Psoas muscle (tissue), 8 donors: ENCODE data around the gene ITGA3. TPM values are rescaled to one million over a fixed set of nuclear protein-coding genes. Genes with fewer than 3 reads are reported as not detected.

Source experiments
- ATAC-seq, 4 donors: fragments of 200-7000 bp; cut with Tn5 transposase; one replicate each; pipeline ENCODE4 v1.9.1; 2020; ENCODE audit warnings: moderate library complexity in 3 of 4, mild to moderate bottlenecking in 2 of 4
- DNase-seq, 2 donors: peaks; one replicate each; pipeline ENCODE4 v3.0.0-alpha.2; 2020
- H3K27ac ChIP-seq: fragments of 200-600 bp; one replicate; pipeline ENCODE4 v1.8.0; 2022
- H3K27me3 ChIP-seq, 3 donors: fragments of 200-600 bp in 1 of 3; one replicate each; pipeline versions ENCODE4 v1.6.1 to v1.8.0; 2013 to 2022; ENCODE audit warnings: low read length in 2 of 3, mild to moderate bottlenecking in 2 of 3, moderate library complexity in 1 of 3; ENCODE audit not compliant: insufficient read depth in 3 of 3
- H3K36me3 ChIP-seq, 2 donors: fragments of 200-600 bp in 1 of 2; one replicate each; pipeline versions ENCODE4 v1.6.1 to v1.8.0; 2013 to 2022; ENCODE audit warnings: low read depth in 1 of 2, mild to moderate bottlenecking in 1 of 2, moderate library complexity in 1 of 2; ENCODE audit not compliant: insufficient read depth in 1 of 2
- H3K4me1 ChIP-seq: fragments of 200-600 bp; one replicate; pipeline ENCODE4 v1.8.0; 2022
- H3K4me3 ChIP-seq: fragments of 200-600 bp; one replicate; pipeline ENCODE4 v1.8.0; 2022; ENCODE audit warnings: mild to moderate bottlenecking
- H3K9me3 ChIP-seq: fragments of 200-600 bp; one replicate; pipeline ENCODE4 v1.8.0; 2022
- CTCF ChIP-seq: fragments of 200-600 bp; IDR thresholded peaks from one replicate; pipeline ENCODE4 v1.8.0; 2022; ENCODE audit warnings: antibody characterized with exemption
- WGBS, 3 donors: extraction: QIAGEN DNeasy Blood & Tissue Kit; methylation state at CpG; one replicate each; pipeline versions ENCODE4 v1.1.6 to v1.1.7; 2013; 5-methylcytosine and 5-hydroxymethylcytosine counted together
- intact Hi-C, 2 donors: fragments of 100-400 bp; cut with DNase I; formaldehyde crosslinking; loops; one replicate each; pipeline versions ENCODE4 v1.11.0 to v1.14.2; 2022
- polyA plus RNA-seq, 3 donors: library from polyadenylated mRNA; stranded (reverse); fragments of 200-250 nt; gene quantifications; one replicate each; pipeline ENCODE4 v1.2.3, GENCODE V29; 2013
- total RNA-seq, 4 donors: library from RNA; stranded (reverse); fragmentation: NEBNext Ultra II Directional in 2 of 4; extraction: Animal tissue kit (Norgen Biotek cat#: 25700) in 2 of 4; gene quantifications; one replicate each; pipeline versions ENCODE4 v1.2.1 to v1.2.4, GENCODE V29; 2021 to 2023
- donor health status: healthy with polysubstance abuse.
- donor health status: DM: no; HTN: no; CAD: no; lungs with moderate emphysema.
- donor health status: Bipolar disorder and iron deficiency.
- donor health status: healthy.
- donor health status: DM: yes; HTN: yes; CAD: no.
- donor health status: DM: no; HTN: no; CAD: no.
- donor health status: DM: no; HTN: no; CAD: no.
- donor health status: DM: yes; HTN: yes; CAD: no.

The ITGA3 gene
- total and polyA plus RNA-seq, 7 donors: 4.9 to 21.9 (median 10.9) TPM

DNA sequence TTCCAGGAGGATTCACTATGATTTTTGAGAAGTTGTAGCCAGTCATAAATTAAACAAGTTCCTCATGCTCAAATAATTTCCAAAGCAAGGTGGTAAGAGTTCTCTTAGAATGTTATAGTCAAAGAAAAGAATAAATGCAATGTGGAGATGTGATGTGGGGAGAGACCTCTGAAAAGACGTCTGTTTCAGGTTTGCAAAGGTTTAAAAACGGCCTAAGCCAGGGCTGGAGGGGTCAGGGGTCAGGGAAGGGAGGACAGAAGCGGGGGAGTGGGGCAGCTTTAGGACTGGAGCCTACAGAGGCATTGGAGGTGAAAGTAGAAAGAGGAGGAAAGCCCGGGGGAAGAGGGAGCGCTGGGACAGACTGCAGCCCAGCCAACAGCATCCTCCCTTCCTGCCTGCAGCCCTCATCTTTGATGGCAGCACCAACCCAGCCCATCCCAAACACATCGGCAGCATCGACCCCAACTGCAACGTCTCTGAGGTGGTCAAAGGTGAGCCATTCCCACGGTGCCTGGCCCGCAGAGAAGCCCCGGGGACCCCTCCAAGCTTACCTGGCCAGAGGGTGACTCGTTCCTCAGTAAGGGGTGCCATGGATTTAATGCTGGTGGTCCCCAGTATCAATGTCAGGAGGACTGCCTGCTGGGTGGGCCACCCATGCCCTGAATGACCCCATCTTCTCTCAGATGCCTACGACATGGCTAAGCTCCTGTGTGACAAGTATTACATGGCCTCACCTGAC is 50.7 kb downstream of the ITGA3 start:
- H3K27me3 ChIP-seq: no peaks in the 10 kb centered on the region
- intact Hi-C loops: no loop called here
- no peaks in the 10 kb centered on the region for H3K9me3 ChIP-seq
- DNase-seq (no peak), ATAC-seq (no peak)
- H3K4me3 ChIP-seq: no peak overlapping the region
- TF ChIP-seq CTCF: no peak
- peaks cover 0 to 62% of the 10 kb centered on the region in 2 donors for H3K36me3 ChIP-seq
- H3K27ac ChIP-seq: no peak overlapping the region
- 65 to 66% (median 66%) methylated on average over 13 of the region's 13 CpGs for WGBS, 3 donors
- H3K4me1 ChIP-seq: peaks cover 37% of the 10 kb centered on the region

- H3K27ac ChIP-seq: peak overlapping the region; percentile 98
- peaks cover 37% of the 10 kb centered on the region for H3K4me1 ChIP-seq
- no peaks in the 10 kb centered on the region for H3K9me3 ChIP-seq
- H3K36me3 ChIP-seq: peaks cover 0 to 62% of the 10 kb centered on the region in 2 donors
- no peaks in the 10 kb centered on the region for H3K27me3 ChIP-seq
- TF ChIP-seq CTCF: no peak
- whole genome bisulfite sequencing, 3 donors: 84 to 89% (median 87%) methylated on average over 10 of the region's 10 CpGs
- DNase-seq: no peak
- no peak for ATAC-seq
- intact Hi-C loops: no loop called here
- H3K4me3 ChIP-seq: no peak overlapping the region
Measured at GRCh38 chr17:50107790-50108414, 52.0 kb downstream of the ITGA3 start.

DNA sequence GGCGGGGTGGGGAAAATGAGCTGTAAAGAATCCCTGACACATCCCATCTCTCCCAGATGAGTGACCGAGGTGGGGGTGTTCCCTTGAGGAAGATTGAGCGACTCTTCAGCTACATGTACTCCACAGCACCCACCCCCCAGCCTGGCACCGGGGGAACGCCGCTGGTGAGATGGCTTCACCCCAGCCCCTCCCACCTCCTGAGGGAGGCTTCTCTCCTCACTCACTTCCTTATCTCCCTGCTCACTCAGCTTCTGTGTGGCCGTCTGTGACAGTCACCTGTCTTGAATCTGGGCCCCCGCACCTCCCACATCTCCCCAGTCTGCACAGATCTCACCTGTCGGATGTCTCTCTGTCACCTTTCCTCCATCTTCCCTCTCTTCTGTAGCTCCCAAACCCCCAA is 52.6 kb downstream of the ITGA3 start:
- TF ChIP-seq CTCF: no peak
- Histone ChIP-seq H3K4me1 (peaks cover 34% of the 10 kb centered on the region), H3K9me3 (no peaks in the 10 kb centered on the region), H3K27me3 (no peaks in the 10 kb centered on the region), H3K36me3 (peaks cover 0 to 62% of the 10 kb centered on the region in 2 donors), H3K27ac (peak overlapping the region; percentile 98), H3K4me3 (no peak overlapping the region)
- intact Hi-C loops: no loop called here
- WGBS, 3 donors: 72 to 84% (median 83%) methylated on average over 9 of the region's 9 CpGs
- ATAC-seq (no peak), DNase-seq (no peak)

GRCh38 chr17:50109207-50109606 is 53.3 kb downstream of the ITGA3 start:
- no peaks in the 10 kb centered on the region for H3K9me3 ChIP-seq
- TF ChIP-seq CTCF: no peak
- peaks cover 30% of the 10 kb centered on the region for H3K4me1 ChIP-seq
- H3K36me3 ChIP-seq: peaks cover 0 to 58% of the 10 kb centered on the region in 2 donors
- H3K4me3 ChIP-seq: no peak overlapping the region
- no peak for DNase-seq
- no peak for ATAC-seq
- 78 to 92% (median 87%) methylated on average over 7 of the region's 7 CpGs for WGBS, 3 donors
- no peaks in the 10 kb centered on the region for H3K27me3 ChIP-seq
- H3K27ac ChIP-seq: peak overlapping the region; percentile 98
- intact Hi-C loops: no loop called here
